ENCODE results near the gene PIP5K1B.
A peak's percentile ranks its signal among the peaks of the same experiment; 100 is the strongest.

The PIP5K1B gene

DNA sequence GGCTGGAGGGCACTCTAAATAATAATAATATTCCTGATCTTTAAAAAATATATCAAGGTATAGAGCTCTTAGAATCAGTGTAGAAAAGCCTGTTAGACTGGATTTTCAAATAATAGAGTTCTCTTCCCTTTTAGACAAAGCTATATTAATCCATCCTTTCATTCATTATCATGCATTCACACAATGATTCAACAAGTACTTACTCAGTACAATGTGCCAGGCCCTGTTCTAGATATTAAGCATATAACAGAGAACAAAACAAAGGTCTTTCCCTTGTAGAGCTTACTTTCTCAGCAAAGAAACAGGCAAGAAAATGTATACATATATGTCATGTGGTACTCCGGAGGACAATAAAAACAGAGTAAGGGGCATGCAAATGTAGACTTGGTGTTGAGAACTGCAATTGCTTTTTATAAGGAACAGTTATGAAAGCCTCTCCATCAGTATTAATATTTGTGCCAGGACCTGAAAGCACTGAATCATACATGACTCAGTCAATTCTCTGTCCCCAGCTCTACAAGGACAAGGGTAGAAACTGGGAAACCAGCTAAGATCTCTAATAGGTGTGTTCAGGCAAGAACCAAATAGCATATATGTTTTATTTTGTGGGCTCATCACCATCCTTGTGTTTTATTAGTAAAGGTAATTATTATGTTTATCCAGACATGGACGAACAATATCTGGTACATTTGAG lies 72.2 kb downstream of the PIP5K1B start:
- H3K27me3 ChIP-seq (ENCODE audit: insufficient read depth, low read depth): no peaks in the 10 kb centered on the region
- H3K4me3 ChIP-seq (IDR thresholded peaks at IDR 0.05; ENCODE audit: insufficient read depth, low read depth, low read length): no peak overlapping the region
- H4K20me1 ChIP-seq (ENCODE audit: insufficient read depth): no peaks in the 10 kb centered on the region
- H3K27ac ChIP-seq: no peak overlapping the region
- H3K4me1 ChIP-seq (ENCODE audit: low read depth, poor library complexity, severe bottlenecking): peaks cover 44% of the 10 kb centered on the region
- no peak overlapping the region for H3K4me2 ChIP-seq
- H2AFZ ChIP-seq (ENCODE audit: low read depth): no peak overlapping the region
- H3K9ac ChIP-seq: no peak overlapping the region
- peaks cover 18% of the 10 kb centered on the region for H3K79me2 ChIP-seq (ENCODE audit: insufficient read depth, low read depth)
- no peaks in the 10 kb centered on the region for H3K36me3 ChIP-seq (ENCODE audit: insufficient read depth)
- TF ChIP-seq, protein P1, sequence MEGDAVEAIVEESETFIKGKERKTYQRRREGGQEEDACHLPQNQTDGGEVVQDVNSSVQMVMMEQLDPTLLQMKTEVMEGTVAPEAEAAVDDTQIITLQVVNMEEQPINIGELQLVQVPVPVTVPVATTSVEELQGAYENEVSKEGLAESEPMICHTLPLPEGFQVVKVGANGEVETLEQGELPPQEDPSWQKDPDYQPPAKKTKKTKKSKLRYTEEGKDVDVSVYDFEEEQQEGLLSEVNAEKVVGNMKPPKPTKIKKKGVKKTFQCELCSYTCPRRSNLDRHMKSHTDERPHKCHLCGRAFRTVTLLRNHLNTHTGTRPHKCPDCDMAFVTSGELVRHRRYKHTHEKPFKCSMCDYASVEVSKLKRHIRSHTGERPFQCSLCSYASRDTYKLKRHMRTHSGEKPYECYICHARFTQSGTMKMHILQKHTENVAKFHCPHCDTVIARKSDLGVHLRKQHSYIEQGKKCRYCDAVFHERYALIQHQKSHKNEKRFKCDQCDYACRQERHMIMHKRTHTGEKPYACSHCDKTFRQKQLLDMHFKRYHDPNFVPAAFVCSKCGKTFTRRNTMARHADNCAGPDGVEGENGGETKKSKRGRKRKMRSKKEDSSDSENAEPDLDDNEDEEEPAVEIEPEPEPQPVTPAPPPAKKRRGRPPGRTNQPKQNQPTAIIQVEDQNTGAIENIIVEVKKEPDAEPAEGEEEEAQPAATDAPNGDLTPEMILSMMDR (conservative IDR thresholded peaks at IDR 0.05; ENCODE audit: low read depth, low read length): no peak

DNA sequence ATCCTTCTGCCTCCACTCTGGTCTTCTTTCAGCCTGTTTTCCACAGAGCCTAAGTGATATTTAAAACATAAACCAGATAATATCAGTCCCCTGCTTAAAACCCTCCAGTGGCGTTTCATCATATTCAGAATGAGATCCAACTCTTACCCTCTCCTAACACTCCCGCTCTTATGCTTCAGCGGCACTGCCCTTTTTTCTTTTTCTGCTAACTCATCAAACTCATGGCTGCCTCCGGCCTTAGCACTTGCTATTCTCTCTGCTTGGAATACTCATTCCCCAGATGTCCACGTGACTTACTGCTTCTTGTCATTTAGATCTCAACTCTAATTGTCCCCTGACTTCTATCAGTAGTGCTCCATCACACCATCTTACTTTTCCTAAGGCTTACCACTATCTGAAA lies 73.6 kb downstream of the PIP5K1B start:
- no peaks in the 10 kb centered on the region for H3K27me3 ChIP-seq (ENCODE audit: insufficient read depth, low read depth)
- no peaks in the 10 kb centered on the region for H4K20me1 ChIP-seq (ENCODE audit: insufficient read depth)
- peak overlapping the region; percentile 97; the same call in 1 of the 2 replicates for H2AFZ ChIP-seq (ENCODE audit: low read depth)
- H3K4me1 ChIP-seq (ENCODE audit: low read depth, poor library complexity, severe bottlenecking): peaks cover 56% of the 10 kb centered on the region
- H3K36me3 ChIP-seq (ENCODE audit: insufficient read depth): no peaks in the 10 kb centered on the region; the same call in 1 of the 2 replicates
- no peak overlapping the region for H3K4me3 ChIP-seq (IDR thresholded peaks at IDR 0.05; ENCODE audit: insufficient read depth, low read depth, low read length)
- peaks cover 22% of the 10 kb centered on the region for H3K79me2 ChIP-seq (ENCODE audit: insufficient read depth, low read depth)
- TF ChIP-seq, protein P1 (conservative IDR thresholded peaks at IDR 0.05; ENCODE audit: low read depth, low read length): no peak
- peak overlapping the region; percentile 85 for H3K4me2 ChIP-seq
- H3K27ac ChIP-seq: peak overlapping the region; percentile 91; the same call in 1 of the 2 replicates
- H3K9ac ChIP-seq: peak overlapping the region; percentile 85; the same call in 1 of the 2 replicates

- H3K4me1 ChIP-seq (ENCODE audit: low read depth, poor library complexity, severe bottlenecking): peaks cover 56% of the 10 kb centered on the region
- no peaks in the 10 kb centered on the region; the same call in 1 of the 2 replicates for H3K36me3 ChIP-seq (ENCODE audit: insufficient read depth)
- H3K27me3 ChIP-seq (ENCODE audit: insufficient read depth, low read depth): no peaks in the 10 kb centered on the region
- peak overlapping the region; percentile 49 for H3K4me3 ChIP-seq (IDR thresholded peaks at IDR 0.05; ENCODE audit: insufficient read depth, low read depth, low read length)
- H3K4me2 ChIP-seq: peak overlapping the region; percentile 86
- H3K79me2 ChIP-seq (ENCODE audit: insufficient read depth, low read depth): peaks cover 26% of the 10 kb centered on the region
- peak overlapping the region; percentile 91 for H3K27ac ChIP-seq
- TF ChIP-seq, protein P1 (conservative IDR thresholded peaks at IDR 0.05; ENCODE audit: low read depth, low read length): peak; percentile 31; the same call in 1 of the 2 replicates
- no peaks in the 10 kb centered on the region for H4K20me1 ChIP-seq (ENCODE audit: insufficient read depth)
- H3K9ac ChIP-seq: peak overlapping the region; percentile 85
- peak overlapping the region; percentile 97 for H2AFZ ChIP-seq (ENCODE audit: low read depth)
These were observed 74.7 kb downstream of the PIP5K1B start for GRCh38 chr9:68779558-68780379.

DNA sequence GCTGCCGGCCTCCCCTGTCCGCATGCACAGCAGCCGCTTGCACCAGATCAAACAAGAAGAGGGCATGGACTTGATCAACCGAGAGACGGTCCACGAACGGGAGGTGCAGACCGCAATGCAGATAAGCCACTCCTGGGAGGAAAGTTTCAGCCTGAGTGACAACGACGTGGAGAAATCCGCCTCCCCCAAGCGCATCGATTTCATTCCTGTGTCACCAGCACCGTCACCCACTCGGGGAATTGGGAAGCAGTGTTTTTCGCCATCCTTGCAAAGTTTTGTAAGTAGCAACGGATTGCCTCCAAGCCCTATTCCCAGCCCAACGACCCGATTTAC lies 75.3 kb downstream of the PIP5K1B start:
- TF ChIP-seq, protein P1 (conservative IDR thresholded peaks at IDR 0.05; ENCODE audit: low read depth, low read length): 0 out of 2 replicates have a peak, but pooled peaks have one; percentile 19
- H3K27me3 ChIP-seq (ENCODE audit: insufficient read depth, low read depth): no peaks in the 10 kb centered on the region
- peak overlapping the region; percentile 91 for H3K27ac ChIP-seq
- H4K20me1 ChIP-seq (ENCODE audit: insufficient read depth): no peaks in the 10 kb centered on the region
- H3K4me3 ChIP-seq (IDR thresholded peaks at IDR 0.05; ENCODE audit: insufficient read depth, low read depth, low read length): no peak overlapping the region
- H3K79me2 ChIP-seq (ENCODE audit: insufficient read depth, low read depth): peaks cover 26% of the 10 kb centered on the region
- H3K4me1 ChIP-seq (ENCODE audit: low read depth, poor library complexity, severe bottlenecking): peaks cover 50% of the 10 kb centered on the region
- no peaks in the 10 kb centered on the region; the same call in 1 of the 2 replicates for H3K36me3 ChIP-seq (ENCODE audit: insufficient read depth)
- H2AFZ ChIP-seq (ENCODE audit: low read depth): peak overlapping the region; percentile 97; the same call in 1 of the 2 replicates
- H3K9ac ChIP-seq: peak overlapping the region; percentile 85
- peak overlapping the region; percentile 86 for H3K4me2 ChIP-seq
